PC-9 (cell line): ENCODE results near the gene IRF7. TPM values are rescaled to one million over a fixed set of nuclear protein-coding genes. Genes with fewer than 3 reads are reported as not detected.
A peak's percentile ranks its signal among the peaks of the same experiment; 100 is the strongest.

Source experiments
- BruUV-seq: library from RNA; stranded (reverse); fragments of 400-500 nt; replicated peaks from 2 replicates; lab custom pipeline; 2021; lab: Mats Ljungman, UMichigan
- CTCF ChIA-PET: fragments of 300-600 bp; sonication (Branson Sonifier 250); formaldehyde crosslinking; loops from one replicate; lab custom pipeline; 2022; ENCODE audit warnings: antibody characterized with exemption; lab: Charles Lee
- POLR2A ChIA-PET: fragments of 300-600 bp; sonication (Branson Sonifier 250); formaldehyde crosslinking; loops from one replicate; lab custom pipeline; 2022; ENCODE audit warnings: antibody characterized with exemption; ENCODE audit not compliant: unreplicated experiment; lab: Charles Lee
- DNase-seq, 2 experiments: peaks; one replicate each; pipeline versions ENCODE4 v3.0.0 to v3.0.0-alpha.2; 2015 to 2022; ENCODE audit warnings: mixed read lengths in 1 of 2
- H2AFZ ChIP-seq: fragments of 200-600 bp; sonication (generic); 2 replicates; pipeline ENCODE4 v1.8.1; 2017; ENCODE audit warnings: antibody characterized with exemption
- H3F3A ChIP-seq: fragments of 200-600 bp; sonication (generic); 2 replicates; pipeline ENCODE4 v1.8.1; 2017; ENCODE audit warnings: antibody characterized with exemption, mild to moderate bottlenecking, low read depth; ENCODE audit not compliant: insufficient read depth
- H3K27ac ChIP-seq: fragments of 200-600 bp; sonication (generic); 2 replicates; pipeline ENCODE4 v1.6.1; 2016; ENCODE audit warnings: mixed run types
- H3K27me3 ChIP-seq: fragments of 200-600 bp; sonication (generic); 2 replicates; pipeline ENCODE4 v1.6.1; 2016; ENCODE audit warnings: low read depth, mixed run types; ENCODE audit not compliant: insufficient read depth
- H3K36me3 ChIP-seq: fragments of 200-600 bp; sonication (generic); 2 replicates; pipeline ENCODE4 v1.6.1; 2016; ENCODE audit warnings: low read depth, mixed run types
- H3K4me1 ChIP-seq: fragments of 200-600 bp; sonication (generic); replicated peaks from 2 replicates; pipeline ENCODE4 v1.6.1; 2016; ENCODE audit warnings: mixed run types; ENCODE audit not compliant: insufficient read depth
- H3K4me2 ChIP-seq: fragments of 200-600 bp; sonication (generic); 2 replicates; pipeline ENCODE4 v1.6.1; 2017; ENCODE audit warnings: mixed run types
- H3K4me3 ChIP-seq: fragments of 200-600 bp; sonication (generic); 2 replicates; pipeline ENCODE4 v1.6.1; 2016; ENCODE audit warnings: mixed run types
- H3K79me2 ChIP-seq: fragments of 200-600 bp; sonication (generic); 2 replicates; pipeline ENCODE4 v1.6.1; 2017; ENCODE audit warnings: low read depth, mixed run types
- H3K9me2 ChIP-seq: fragments of 200-600 bp; sonication (generic); 2 replicates; pipeline ENCODE4 v1.8.1; 2017; ENCODE audit warnings: mild to moderate bottlenecking; ENCODE audit not compliant: insufficient read depth
- H3K9me3 ChIP-seq: fragments of 200-600 bp; sonication (generic); 2 replicates; pipeline ENCODE4 v1.8.1; 2016; ENCODE audit warnings: low read depth; ENCODE audit not compliant: insufficient read depth
- H4K20me1 ChIP-seq: fragments of 200-600 bp; sonication (generic); 2 replicates; pipeline ENCODE4 v1.8.1; 2017; ENCODE audit not compliant: insufficient read depth
- EZH2 ChIP-seq: fragments of 200-600 bp; sonication (generic); IDR thresholded peaks from 2 replicates; pipeline ENCODE4 v1.8.0; 2017; ENCODE audit warnings: antibody characterized with exemption, low read depth
- intact Hi-C: fragments of 100-400 bp; cut with micrococcal nuclease; formaldehyde crosslinking; loops from one replicate; pipeline ENCODE4 v1.10.0; 2022; ENCODE audit not compliant: unreplicated experiment
- total RNA-seq: library from RNA; stranded (reverse); gene quantifications from 2 replicates; pipeline ENCODE4 v1.2.3, GENCODE V29; 2021
- TF ChIP-seq, protein P1 (sequence below): fragments of 200-600 bp; sonication (generic); conservative IDR thresholded peaks from 2 replicates; pipeline ENCODE4 v1.6.1; 2017; ENCODE audit warnings: mixed run types, antibody characterized with exemption, mild to moderate bottlenecking, moderate library complexity

Gene IRF7
- total RNA-seq, 1 experiment from 2014 or later = 10.7 TPM

DNA sequence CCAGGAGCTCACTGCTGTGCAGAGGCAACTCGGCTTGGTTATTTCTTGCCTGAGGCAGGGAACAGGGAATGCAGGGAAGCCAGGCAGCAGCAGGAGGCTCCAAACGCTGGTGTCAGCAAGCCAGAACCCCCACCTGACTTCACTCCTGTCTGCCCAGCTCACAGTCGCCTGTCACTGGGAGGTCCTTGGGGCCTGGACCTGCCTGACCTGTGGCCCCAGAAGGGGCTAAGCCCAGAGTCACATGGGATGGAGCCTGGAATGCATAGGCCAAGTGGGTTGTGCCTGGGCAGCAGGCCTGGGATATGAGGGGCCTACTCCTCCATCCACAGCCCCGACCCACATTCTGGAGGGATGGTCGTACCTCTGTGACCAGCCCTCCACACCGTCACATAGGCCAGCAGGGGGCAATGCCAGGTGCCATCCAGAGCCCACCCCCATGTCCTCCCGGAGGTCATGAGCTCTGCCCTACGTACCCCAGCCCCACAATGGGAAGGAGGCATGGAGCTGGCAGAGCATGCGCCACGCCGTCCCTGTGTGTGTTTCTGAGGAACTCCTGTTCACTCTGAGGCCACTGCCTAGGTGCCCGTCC, 49.7 kb downstream of the IRF7 start:
- Histone ChIP-seq H3K27me3 (no peaks in the 10 kb centered on the region), H4K20me1 (no peaks in the 10 kb centered on the region; the same call in 1 of the 2 replicates), H2AFZ (no peak overlapping the region), H3K36me3 (no peaks in the 10 kb centered on the region), H3K79me2 (peaks cover 10% of the 10 kb centered on the region; the same call in 1 of the 2 replicates), H3K4me1 (0 out of 2 replicates have a peak, but pooled peaks cover 6% of the 10 kb centered on the region), H3K4me2 (no peak overlapping the region), H3K4me3 (no peak overlapping the region), H3K27ac (no peak overlapping the region), H3F3A (no peaks in the 10 kb centered on the region; the same call in 1 of the 2 replicates), H3K9me3 (no peaks in the 10 kb centered on the region), H3K9me2 (no peaks in the 10 kb centered on the region)
- DNase-seq = no peak
- no TSS peak for BruUV-seq
- intact Hi-C loops = loop anchor here (10.0 kb wide), 1 partner anchor 159 kb away; no protein-coding TSS in a partner anchor
- ChIA-PET POLR2A (no interaction called here), CTCF (interaction anchor here (0.7 kb wide), 1 partner anchor 177 kb away, joined by 4 read pairs; no protein-coding TSS in a partner anchor)
- no peak for TF ChIP-seq EZH2
- TF ChIP-seq, protein P1, sequence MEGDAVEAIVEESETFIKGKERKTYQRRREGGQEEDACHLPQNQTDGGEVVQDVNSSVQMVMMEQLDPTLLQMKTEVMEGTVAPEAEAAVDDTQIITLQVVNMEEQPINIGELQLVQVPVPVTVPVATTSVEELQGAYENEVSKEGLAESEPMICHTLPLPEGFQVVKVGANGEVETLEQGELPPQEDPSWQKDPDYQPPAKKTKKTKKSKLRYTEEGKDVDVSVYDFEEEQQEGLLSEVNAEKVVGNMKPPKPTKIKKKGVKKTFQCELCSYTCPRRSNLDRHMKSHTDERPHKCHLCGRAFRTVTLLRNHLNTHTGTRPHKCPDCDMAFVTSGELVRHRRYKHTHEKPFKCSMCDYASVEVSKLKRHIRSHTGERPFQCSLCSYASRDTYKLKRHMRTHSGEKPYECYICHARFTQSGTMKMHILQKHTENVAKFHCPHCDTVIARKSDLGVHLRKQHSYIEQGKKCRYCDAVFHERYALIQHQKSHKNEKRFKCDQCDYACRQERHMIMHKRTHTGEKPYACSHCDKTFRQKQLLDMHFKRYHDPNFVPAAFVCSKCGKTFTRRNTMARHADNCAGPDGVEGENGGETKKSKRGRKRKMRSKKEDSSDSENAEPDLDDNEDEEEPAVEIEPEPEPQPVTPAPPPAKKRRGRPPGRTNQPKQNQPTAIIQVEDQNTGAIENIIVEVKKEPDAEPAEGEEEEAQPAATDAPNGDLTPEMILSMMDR = no peak

DNA sequence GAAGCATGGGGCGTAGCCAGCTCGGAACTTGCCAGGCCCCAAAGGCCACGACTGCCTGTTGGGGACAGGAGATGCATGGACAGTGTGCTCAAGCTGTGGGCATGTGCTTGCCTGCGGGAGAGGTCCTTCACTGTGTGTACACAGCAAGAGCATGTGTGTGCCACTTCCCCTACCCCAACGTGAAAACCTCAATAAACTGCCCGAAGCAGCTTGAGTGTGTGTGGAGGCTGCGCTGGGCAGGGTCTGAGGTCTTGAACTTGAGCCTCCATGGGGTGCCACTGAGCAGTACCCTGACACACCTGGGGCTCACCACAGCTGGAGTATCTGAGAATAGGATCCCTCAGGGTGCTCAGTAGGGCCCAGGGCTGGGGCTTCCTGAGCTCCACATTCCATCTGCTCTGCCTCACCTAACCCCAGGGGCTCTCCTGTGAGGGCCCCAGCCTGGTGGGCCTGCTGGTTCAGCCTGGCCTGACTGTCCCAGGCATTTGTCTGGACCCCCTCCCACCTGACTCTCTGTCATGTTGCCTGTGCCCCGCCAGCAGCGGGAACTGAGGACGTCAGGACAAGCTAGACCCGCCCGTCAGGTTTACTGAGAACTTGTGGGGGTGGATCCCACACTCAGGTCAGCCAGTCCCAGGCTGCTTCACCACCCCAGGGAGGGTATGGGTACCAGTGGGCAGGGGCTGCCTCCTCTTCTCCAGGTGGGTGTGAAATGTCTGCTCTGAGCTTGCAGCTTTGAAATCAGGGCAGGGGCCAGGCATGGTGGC, 51.8 kb downstream of the IRF7 start:
- POLR2A ChIA-PET = interaction anchor here (0.5 to 0.6 kb wide), 2 partner anchors 141 to 143 kb away, joined by 5 read pairs; no protein-coding TSS in a partner anchor
- H3K9me2 ChIP-seq = no peaks in the 10 kb centered on the region
- BruUV-seq = no TSS peak
- TF ChIP-seq, protein P1 = no peak
- no peak for TF ChIP-seq EZH2
- H4K20me1 ChIP-seq = no peaks in the 10 kb centered on the region; the same call in 1 of the 2 replicates
- H3K9me3 ChIP-seq = no peaks in the 10 kb centered on the region
- H3K79me2 ChIP-seq = peaks cover 10% of the 10 kb centered on the region; the same call in 1 of the 2 replicates
- no peak overlapping the region for H3K27ac ChIP-seq
- no peaks in the 10 kb centered on the region for H3K27me3 ChIP-seq
- H3K36me3 ChIP-seq = no peaks in the 10 kb centered on the region
- peaks cover 4% of the 10 kb centered on the region; the same call in 1 of the 2 replicates for H3F3A ChIP-seq
- no peak overlapping the region for H3K4me2 ChIP-seq
- 0 out of 2 replicates have a peak, but pooled peaks cover under 1% of the 10 kb centered on the region for H3K4me1 ChIP-seq
- H2AFZ ChIP-seq = no peak overlapping the region
- intact Hi-C loops = loop anchor here (10.0 kb wide), 1 partner anchor 161 kb away; no protein-coding TSS in a partner anchor
- CTCF ChIA-PET = no interaction called here
- DNase-seq = peak; percentile 48 to 57
- no peak overlapping the region for H3K4me3 ChIP-seq

DNA sequence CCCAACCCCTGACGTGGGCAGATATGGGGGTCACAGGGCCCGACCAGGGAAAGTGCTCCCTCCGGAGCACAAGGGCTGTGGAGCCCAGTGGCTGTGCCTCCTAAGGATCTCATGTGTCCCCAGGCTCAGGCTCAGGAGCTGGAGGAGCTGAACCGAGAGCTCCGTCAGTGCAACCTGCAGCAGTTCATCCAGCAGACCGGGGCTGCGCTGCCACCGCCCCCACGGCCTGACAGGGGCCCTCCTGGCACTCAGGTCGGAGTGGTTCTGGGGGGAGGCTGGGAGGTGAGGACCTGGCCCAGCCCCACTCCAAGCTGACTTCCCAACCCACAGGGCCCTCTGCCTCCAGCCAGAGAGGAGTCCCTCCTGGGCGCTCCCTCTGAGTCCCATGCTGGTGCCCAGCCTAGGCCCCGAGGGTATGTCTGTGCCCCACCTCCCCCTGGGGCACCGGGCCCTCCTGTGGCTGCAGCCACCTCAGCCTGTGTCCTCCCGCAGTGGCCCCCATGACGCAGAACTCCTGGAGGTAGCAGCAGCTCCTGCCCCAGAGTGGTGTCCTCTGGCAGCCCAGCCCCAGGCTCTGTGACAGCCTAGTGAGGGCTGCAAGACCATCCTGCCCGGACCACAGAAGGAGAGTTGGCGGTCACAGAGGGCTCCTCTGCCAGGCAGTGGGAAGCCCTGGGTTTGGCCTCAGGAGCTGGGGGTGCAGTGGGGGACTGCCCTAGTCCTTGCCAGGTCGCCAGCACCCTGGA, 52.5 kb downstream of the IRF7 start:
- Histone ChIP-seq H3K4me1 (no peaks in the 10 kb centered on the region), H2AFZ (no peak overlapping the region), H3K36me3 (no peaks in the 10 kb centered on the region), H3K27ac (no peak overlapping the region), H3K4me3 (no peak overlapping the region), H3K9me3 (no peaks in the 10 kb centered on the region), H3K4me2 (no peak overlapping the region), H3K27me3 (no peaks in the 10 kb centered on the region), H3K79me2 (peaks cover 10% of the 10 kb centered on the region; the same call in 1 of the 2 replicates), H3K9me2 (no peaks in the 10 kb centered on the region), H3F3A (peaks cover 4% of the 10 kb centered on the region; the same call in 1 of the 2 replicates), H4K20me1 (no peaks in the 10 kb centered on the region; the same call in 1 of the 2 replicates)
- ChIA-PET CTCF (no interaction called here), POLR2A (no interaction called here)
- no peak for DNase-seq
- intact Hi-C loops = loop anchor here (10.0 kb wide), 1 partner anchor 162 kb away; no protein-coding TSS in a partner anchor
- TF ChIP-seq, protein P1 = no peak
- no peak for TF ChIP-seq EZH2
- no TSS peak for BruUV-seq
